GM18502 (cell line): ENCODE results near the gene NAGPA.
"Not testable (repeated sequence)": the region's sequence is repeated elsewhere in the genome, so short reads cannot be mapped to it uniquely, and the experiment has no call there.

ENCODE experiments used
- ATAC-seq: cut with Tn5 transposase; IDR thresholded peaks from one replicate; pipeline ENCODE4 v1.9.1; 2021; ENCODE audit warnings: mild to moderate bottlenecking; ENCODE audit not compliant: unreplicated experiment, poor library complexity

NAGPA gene

GRCh38 chr16:5062790-5063765, 29.3 kb upstream of the NAGPA start:
- no peak for ATAC-seq

- no peak for ATAC-seq
These were observed 28.3 kb upstream of the NAGPA start for GRCh38 chr16:5062051-5062450.

- ATAC-seq: no peak
These were observed 26.4 kb upstream of the NAGPA start for GRCh38 chr16:5060073-5060641.

- ATAC-seq: no peak
These were observed 25.8 kb upstream of the NAGPA start for GRCh38 chr16:5059386-5060072.

GRCh38 chr16:5058476-5058875, 24.7 kb upstream of the NAGPA start:
- ATAC-seq: no peak

- ATAC-seq: peak; percentile 71
These were observed 22.6 kb upstream of the NAGPA start for GRCh38 chr16:5056352-5056751.

GRCh38 chr16:5054876-5055865, 21.4 kb upstream of the NAGPA start:
- no peak for ATAC-seq

- no peak for ATAC-seq
These were observed 13.2 kb upstream of the NAGPA start for GRCh38 chr16:5046914-5047313.

- ATAC-seq: no peak
These were observed 11.9 kb upstream of the NAGPA start for GRCh38 chr16:5045499-5046115.

GRCh38 chr16:5044581-5044980, 10.8 kb upstream of the NAGPA start:
- ATAC-seq: not testable (repeated sequence)

- ATAC-seq: no peak
These were observed 10.3 kb upstream of the NAGPA start for GRCh38 chr16:5044011-5044540.

GRCh38 chr16:5042574-5043171, 8.9 kb upstream of the NAGPA start:
- no peak for ATAC-seq

GRCh38 chr16:5041600-5042133, 7.9 kb upstream of the NAGPA start:
- peak; percentile 62 for ATAC-seq

- ATAC-seq: no peak
These were observed 6.7 kb upstream of the NAGPA start for GRCh38 chr16:5040451-5040850.

GRCh38 chr16:5036228-5037156, 2.8 kb upstream of the NAGPA start:
- no peak for ATAC-seq

GRCh38 chr16:5035909-5036227, 2.1 kb upstream of the NAGPA start:
- ATAC-seq: no peak

- no peak for ATAC-seq
These were observed 410 bp upstream of the NAGPA start for GRCh38 chr16:5034167-5034523.

- no peak for ATAC-seq
These were observed 977 bp downstream of the NAGPA start for GRCh38 chr16:5032748-5033167.
